Measurements from ENCODE around the gene CFAP97D2.

- TF ChIP-seq POLR2AphosphoS5 (IDR thresholded peaks at IDR 0.05; ENCODE audit: borderline replicate concordance, low read depth, low read length), result no peak
- TF ChIP-seq EZH2 (IDR thresholded peaks at IDR 0.05), result no peak
- TF ChIP-seq FOXP2 (optimal IDR thresholded peaks at IDR 0.05; ENCODE audit: control extremely low read depth, extremely low read length, insufficient read depth), result no peak
Observed at GRCh38 chr13:114161644-114162532, 17.2 kb upstream of the CFAP97D2 start.

Measured in SK-N-MC (cell line).